Erythroblast (primary cell): Measurements from ENCODE around the gene GALNT7.
"Not testable (repeated sequence)": the region's sequence is repeated elsewhere in the genome, so short reads cannot be mapped to it uniquely, and the experiment has no call there.

Source experiments
- DNase-seq, 2 experiments: peaks; one replicate each; lab custom pipeline; 2025; lab: John Stamatoyannopoulos, UW
- GATA1 ChIP-seq: IDR thresholded peaks from 2 replicates; pipeline ENCODE4 v1.6.1; 2011; ENCODE audit warnings: low read depth, mild to moderate bottlenecking, control low read depth, low read length, moderate library complexity
- POLR2A ChIP-seq: IDR thresholded peaks from 2 replicates; pipeline ENCODE4 v1.6.1; 2011; ENCODE audit warnings: mild to moderate bottlenecking, low read length

The GALNT7 gene

GRCh38 chr4:173174594-173175012 is 6.0 kb downstream of the GALNT7 start:
- peak; percentile 51 to 61 for DNase-seq
- no peak for TF ChIP-seq GATA1
- TF ChIP-seq POLR2A: no peak

DNA sequence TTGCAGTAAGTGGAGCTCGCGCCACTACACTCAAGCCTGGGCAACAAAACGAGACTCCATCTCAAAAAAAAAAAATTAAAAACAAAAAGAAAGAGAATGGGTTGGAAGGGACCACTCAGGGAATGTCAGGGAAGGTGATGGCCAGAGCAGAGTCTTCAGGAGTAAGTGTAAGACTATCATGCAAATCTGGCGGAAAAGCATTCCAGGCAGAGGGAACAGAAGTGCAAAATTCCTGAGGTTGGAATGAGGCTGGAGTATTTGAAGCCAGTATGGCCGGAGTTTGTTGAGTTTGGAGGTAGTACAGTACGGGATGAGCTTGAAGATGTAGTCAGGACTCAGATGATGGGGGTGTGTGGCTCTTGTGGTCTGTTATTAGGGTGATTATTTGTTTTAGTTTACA is 7.4 kb downstream of the GALNT7 start:
- no peak for TF ChIP-seq GATA1
- TF ChIP-seq POLR2A: no peak
- DNase-seq: no peak

DNA sequence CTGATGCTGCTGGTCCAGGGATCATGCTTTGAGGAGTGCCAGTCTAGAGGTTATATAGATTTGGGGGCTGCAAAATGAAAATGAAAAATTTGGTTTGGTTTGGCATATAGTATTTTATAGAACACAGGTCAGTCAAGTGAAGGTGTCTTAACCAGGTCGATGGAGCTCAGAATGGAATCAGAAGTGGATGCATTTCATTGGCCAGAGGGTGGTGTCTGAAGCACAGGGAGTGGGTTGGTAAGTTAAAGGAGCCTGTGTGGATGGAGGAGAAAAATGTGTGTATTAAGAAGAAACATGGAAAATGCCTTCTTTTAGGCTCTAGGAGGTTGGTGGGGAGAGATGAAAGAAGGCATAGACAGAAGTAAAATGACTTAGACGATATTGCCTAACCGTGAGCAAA is 8.6 kb downstream of the GALNT7 start:
- TF ChIP-seq GATA1: no peak
- TF ChIP-seq POLR2A: no peak
- no peak for DNase-seq

- DNase-seq: no peak
- TF ChIP-seq GATA1: no peak
- TF ChIP-seq POLR2A: no peak
Observed at GRCh38 chr4:173178144-173178543, 9.5 kb downstream of the GALNT7 start.

DNA sequence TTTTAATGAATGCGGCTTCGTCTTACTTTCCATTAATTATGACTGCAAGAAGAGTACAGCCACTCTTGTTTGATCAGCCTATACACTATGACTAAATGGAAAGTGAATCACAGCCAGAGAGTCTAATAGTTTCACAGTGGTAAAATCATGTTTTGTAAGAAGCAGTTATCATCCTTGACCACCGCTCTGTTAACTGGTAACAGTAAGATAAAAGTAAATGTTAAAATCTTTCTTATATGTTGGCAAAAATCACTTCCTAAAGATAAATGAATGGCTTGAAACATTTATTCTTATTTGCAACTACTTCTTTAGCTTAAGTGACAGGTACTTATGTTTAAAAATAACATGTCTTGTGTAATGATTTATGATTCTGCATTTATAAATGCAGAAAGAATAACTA is 13.2 kb downstream of the GALNT7 start:
- peak in 1 of 2 experiments; percentile 10 for DNase-seq
- TF ChIP-seq GATA1: no peak
- no peak for TF ChIP-seq POLR2A

DNA sequence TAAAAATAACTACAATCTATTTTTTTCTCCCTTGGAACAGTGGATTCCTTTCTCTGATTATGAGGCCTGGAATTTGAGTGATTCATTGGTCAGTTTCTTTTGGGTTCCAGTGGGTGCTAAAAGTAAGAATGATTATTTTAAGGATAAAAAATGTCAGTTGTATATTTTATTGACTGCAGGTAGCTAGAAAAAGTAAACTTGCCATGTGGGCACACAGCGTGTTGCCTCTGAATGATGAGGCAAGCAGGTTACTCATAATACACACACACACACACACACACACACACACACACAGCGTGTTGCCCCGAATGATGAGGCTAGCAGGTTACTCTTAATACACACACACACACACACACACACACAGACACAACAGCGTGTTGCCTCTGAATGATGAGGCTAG is 13.8 kb downstream of the GALNT7 start:
- no peak for DNase-seq
- no peak for TF ChIP-seq GATA1
- no peak for TF ChIP-seq POLR2A

GRCh38 chr4:173183659-173184247 is 15.1 kb downstream of the GALNT7 start:
- not testable (repeated sequence) for DNase-seq

- DNase-seq: no peak
- TF ChIP-seq POLR2A: no peak
- TF ChIP-seq GATA1: no peak
Observed at GRCh38 chr4:173185847-173186510, 17.4 kb downstream of the GALNT7 start.

GRCh38 chr4:173187732-173188131 is 19.1 kb downstream of the GALNT7 start:
- no peak for TF ChIP-seq POLR2A
- no peak for TF ChIP-seq GATA1
- no peak for DNase-seq

DNA sequence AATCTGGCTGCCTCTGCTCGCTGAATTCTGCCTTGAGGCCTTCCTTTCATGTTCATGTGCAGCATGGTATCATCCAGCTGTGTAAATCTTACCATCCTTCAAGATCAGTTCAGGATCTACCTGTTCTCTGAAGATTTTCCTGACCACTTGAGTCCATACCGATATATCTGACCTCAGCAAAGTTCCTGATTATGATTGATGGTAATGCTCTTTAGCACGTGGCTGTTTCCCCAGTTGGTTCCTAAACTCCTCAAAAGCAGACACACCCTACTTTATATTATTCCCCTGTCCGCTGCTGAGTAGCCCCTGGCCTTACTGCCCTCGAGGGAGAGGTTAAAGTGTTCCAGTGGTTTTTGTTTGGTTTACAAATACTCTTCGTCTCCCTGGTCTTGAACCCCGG is 20.0 kb downstream of the GALNT7 start:
- DNase-seq: no peak
- TF ChIP-seq POLR2A (no peak), GATA1 (no peak)

- TF ChIP-seq POLR2A: no peak
- TF ChIP-seq GATA1: no peak
- DNase-seq: no peak
Observed at GRCh38 chr4:173189117-173189693, 20.6 kb downstream of the GALNT7 start.

- DNase-seq: no peak
- no peak for TF ChIP-seq POLR2A
- no peak for TF ChIP-seq GATA1
Observed at GRCh38 chr4:173191623-173192041, 23.0 kb downstream of the GALNT7 start.

DNA sequence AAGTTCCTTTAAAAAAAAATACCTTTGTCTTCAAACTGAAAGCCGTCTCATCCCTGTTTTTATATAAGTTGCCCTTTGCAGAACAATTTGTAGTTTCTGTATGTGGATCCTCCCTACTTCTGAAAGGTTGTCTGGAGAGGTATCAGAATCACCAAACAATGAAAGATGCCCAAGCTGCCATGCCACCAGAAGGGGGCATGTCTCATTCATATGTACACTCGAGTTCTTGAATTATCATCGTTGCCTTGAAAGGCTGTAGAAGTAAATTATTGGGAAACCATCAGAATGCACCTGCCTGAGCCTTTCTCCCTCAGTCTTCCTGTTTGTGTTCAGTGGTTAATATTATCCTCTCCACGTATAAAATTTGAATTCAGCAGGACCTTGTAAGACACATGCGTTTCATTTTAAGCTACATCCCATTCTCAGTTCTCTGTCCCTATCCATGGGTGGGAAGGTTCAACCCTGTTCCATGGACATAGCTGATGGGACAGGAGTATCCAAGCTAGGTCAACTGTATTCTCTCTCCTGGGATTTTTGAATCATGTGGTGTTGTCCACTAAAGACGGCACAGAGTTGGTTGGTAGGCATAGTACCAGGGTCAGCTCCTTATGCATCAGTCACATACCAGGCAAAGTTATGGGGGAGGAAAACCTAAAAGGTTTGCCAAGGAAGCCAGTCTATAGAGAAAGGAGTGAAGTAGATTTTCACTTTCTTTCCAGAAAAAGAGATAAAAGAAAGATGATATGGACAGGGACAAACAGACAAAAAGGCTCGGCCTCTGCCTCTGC is 24.0 kb downstream of the GALNT7 start:
- TF ChIP-seq POLR2A: no peak
- TF ChIP-seq GATA1: no peak
- peak; percentile 5 to 6 for DNase-seq

- no peak for DNase-seq
- TF ChIP-seq POLR2A (no peak), GATA1 (no peak)
Observed at GRCh38 chr4:173194157-173194556, 25.5 kb downstream of the GALNT7 start.

DNA sequence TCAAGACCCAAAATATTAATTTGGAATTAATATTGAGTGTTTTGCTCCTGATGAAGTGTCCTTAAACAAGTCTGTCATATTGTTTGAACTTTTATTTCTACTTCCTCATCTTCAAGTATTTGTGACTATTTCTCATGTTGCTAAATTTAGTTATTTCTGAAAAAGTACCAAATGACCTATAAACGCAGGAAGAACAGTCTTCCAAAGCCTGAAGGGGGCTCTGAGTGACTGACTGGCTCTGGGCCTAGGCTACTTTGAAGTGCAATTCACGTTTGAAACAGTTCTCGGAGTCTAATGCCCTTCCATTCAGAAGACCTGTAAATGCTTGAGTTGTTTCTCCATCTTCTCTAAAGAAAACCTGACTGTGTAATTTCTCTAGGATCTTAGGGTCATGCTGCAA is 26.5 kb downstream of the GALNT7 start:
- no peak for DNase-seq
- no peak for TF ChIP-seq GATA1
- TF ChIP-seq POLR2A: no peak
